Colonic mucosa (tissue), 4 donors: ENCODE measurements around the gene SLC9A3. TPM values are rescaled to one million over a fixed set of nuclear protein-coding genes. Genes with fewer than 3 reads are reported as not detected.

Experiments
- DNase-seq: peaks from one replicate; pipeline ENCODE4 v3.0.0-alpha.2; 2020
- H3K27ac ChIP-seq: fragments of 200-600 bp; one replicate; pipeline ENCODE4 v1.8.0; 2021
- H3K27me3 ChIP-seq: fragments of 200-600 bp; one replicate; pipeline ENCODE4 v1.8.0; 2021
- H3K36me3 ChIP-seq: fragments of 200-600 bp; one replicate; pipeline ENCODE4 v1.8.0; 2021
- H3K4me1 ChIP-seq: fragments of 200-600 bp; one replicate; pipeline ENCODE4 v1.8.0; 2021; ENCODE audit warnings: mild to moderate bottlenecking
- H3K4me3 ChIP-seq: fragments of 200-600 bp; one replicate; pipeline ENCODE4 v1.8.0; 2021
- H3K9ac ChIP-seq, 2 donors: one replicate each; pipeline ENCODE4 v1.7.0; 2013; ENCODE audit warnings: control low read depth in 2 of 2, low read depth in 2 of 2, low read length in 2 of 2
- H3K9me3 ChIP-seq: fragments of 200-600 bp; one replicate; pipeline ENCODE4 v1.8.0; 2021
- CTCF ChIP-seq: fragments of 200-600 bp; IDR thresholded peaks from one replicate; pipeline ENCODE4 v1.8.0; 2022; ENCODE audit warnings: antibody characterized with exemption, mild to moderate bottlenecking
- intact Hi-C: fragments of 100-400 bp; cut with DNase I; formaldehyde crosslinking; loops from one replicate; pipeline ENCODE4 v1.14.1; 2022
- total RNA-seq, 2 donors: library from RNA; stranded (reverse); fragmentation: NEBNext Ultra II Directional in 1 of 2; extraction: Animal tissue kit (Norgen Biotek cat#: 25700) in 1 of 2; gene quantifications; one replicate each; pipeline ENCODE4 v1.2.1, GENCODE V29; 2021
- donor health status: healthy.
- donor health status: DM: no; HTN: no; CAD: no.
- donor health status: DM: no; HTN: no; CAD: no.

Gene SLC9A3
- total RNA-seq, 2 donors from 2014 or later = 70.0 to 78.8 TPM

GRCh38 chr5:446066-446882 lies 78.0 kb downstream of the SLC9A3 start:
- intact Hi-C loops = loop anchor here (5.0 to 10.0 kb wide), 2 partner anchors 169 to 446 kb away; partner anchors contain the start of genes BRD9, CEP72 and TRIP13
- DNase-seq = no peak
- Histone ChIP-seq H3K36me3 (peaks cover 12% of the 10 kb centered on the region), H3K27ac (no peak overlapping the region), H3K27me3 (no peaks in the 10 kb centered on the region), H3K4me1 (no peaks in the 10 kb centered on the region), H3K4me3 (no peak overlapping the region), H3K9ac (no peak overlapping the region), H3K9me3 (no peaks in the 10 kb centered on the region)
- TF ChIP-seq CTCF = no peak

- no peak for DNase-seq
- no peak for TF ChIP-seq CTCF
- Histone ChIP-seq H3K4me1 (no peaks in the 10 kb centered on the region), H3K9ac (no peak overlapping the region), H3K4me3 (no peak overlapping the region), H3K27ac (no peak overlapping the region), H3K9me3 (no peaks in the 10 kb centered on the region), H3K27me3 (no peaks in the 10 kb centered on the region), H3K36me3 (peaks cover 12% of the 10 kb centered on the region)
- intact Hi-C loops = loop anchor here (5.0 to 10.0 kb wide), 2 partner anchors 169 to 447 kb away; partner anchors contain the start of genes BRD9, CEP72 and TRIP13
Measured at GRCh38 chr5:445591-445990, 78.7 kb downstream of the SLC9A3 start.

- H3K27me3 ChIP-seq = no peaks in the 10 kb centered on the region
- intact Hi-C loops = loop anchor here (10.0 kb wide), 1 partner anchor 171 kb away; the partner anchor contains the start of gene CEP72
- peak overlapping the region; percentile 96 to 98 for H3K9ac ChIP-seq
- no peaks in the 10 kb centered on the region for H3K9me3 ChIP-seq
- no peak for TF ChIP-seq CTCF
- DNase-seq = no peak
- H3K27ac ChIP-seq = no peak overlapping the region
- H3K36me3 ChIP-seq = peaks cover 12% of the 10 kb centered on the region
- H3K4me3 ChIP-seq = peak overlapping the region; percentile 93
- H3K4me1 ChIP-seq = no peaks in the 10 kb centered on the region
Measured at GRCh38 chr5:444226-444625, 80.0 kb downstream of the SLC9A3 start.

- no peaks in the 10 kb centered on the region for H3K9me3 ChIP-seq
- peak overlapping the region; percentile 96 to 98 for H3K9ac ChIP-seq
- H3K4me1 ChIP-seq = no peaks in the 10 kb centered on the region
- H3K27me3 ChIP-seq = no peaks in the 10 kb centered on the region
- DNase-seq = peak; percentile 34
- intact Hi-C loops = loop anchor here (10.0 kb wide), 1 partner anchor 171 kb away; the partner anchor contains the start of gene CEP72
- peak overlapping the region; percentile 93 for H3K4me3 ChIP-seq
- H3K36me3 ChIP-seq = peaks cover 12% of the 10 kb centered on the region
- H3K27ac ChIP-seq = peak overlapping the region; percentile 74
- TF ChIP-seq CTCF = no peak
Measured at GRCh38 chr5:443239-444151, 80.8 kb downstream of the SLC9A3 start.
